H1 (cell line): ENCODE data around the gene COLEC11. TPM values are rescaled to one million over a fixed set of nuclear protein-coding genes. Genes with fewer than 3 reads are reported as not detected.

Experiments
- PHF8 ChIP-seq: fragments of 200-600 bp; sonication (generic); conservative IDR thresholded peaks from 2 replicates; pipeline ENCODE4 v1.7.1; 2012; ENCODE audit warnings: low read depth, mild to moderate bottlenecking, inconsistent platforms, low read length, moderate library complexity
- RAD21 ChIP-seq, 2 experiments: IDR thresholded peaks in 1 of 2; conservative IDR thresholded peaks in 1 of 2; 2 replicates each; pipeline ENCODE4 v1.6.1; 2011; ENCODE audit warnings: low read depth in 2 of 2, low read length in 2 of 2, improper control_type of control experiment in 1 of 2, inconsistent platforms in 1 of 2, mild to moderate bottlenecking in 1 of 2, moderate library complexity in 1 of 2
- polyA plus RNA-seq, 7 experiments: library from polyadenylated mRNA; depleted of rRNA in 3 of 7; stranded (reverse) in 5 of 7; unstranded in 2 of 7; fragments of >200 nt in 5 of 7; fragments of 200-250 nt in 2 of 7; gene quantifications; 1 replicate in 5 of 7; 2 replicates in 1 of 7; 4 replicates in 1 of 7; pipeline versions ENCODE4 v1.2.1 to v1.2.3, GENCODE V29; 2011 to 2013; ENCODE audit warnings: missing spikeins in 2 of 7, mixed read lengths in 2 of 7
- total RNA-seq: library from RNA; stranded (reverse); fragmentation: NEBNext Ultra II Directional; extraction: Animal tissue kit (Norgen Biotek cat#: 25700); gene quantifications from 2 replicates; pipeline ENCODE4 v1.2.1, GENCODE V29; 2021
- TF ChIP-seq, protein P1 (sequence below): fragments of 300-600 bp; sonication (generic); IDR thresholded peaks from 2 replicates; pipeline ENCODE4 v1.7.1; 2012; ENCODE audit warnings: low read length, moderate library complexity, mild to moderate bottlenecking, inconsistent platforms; ENCODE audit not compliant: insufficient replicate concordance
- TF ChIP-seq, protein P2 (sequence below): IDR thresholded peaks from 2 replicates; pipeline ENCODE4 v1.6.1; 2011; ENCODE audit warnings: low read length, improper control_type of control experiment
- TF ChIP-seq, protein P3 (sequence below): IDR thresholded peaks from 2 replicates; pipeline ENCODE4 v1.6.1; 2012; ENCODE audit warnings: low read length, inconsistent platforms

Gene COLEC11
- total and polyA plus RNA-seq, 2 of the 8 experiments (the other 6 are each of a cell fraction or from before 2014, with no cell fraction given): 0.47 to 0.80 TPM

DNA sequence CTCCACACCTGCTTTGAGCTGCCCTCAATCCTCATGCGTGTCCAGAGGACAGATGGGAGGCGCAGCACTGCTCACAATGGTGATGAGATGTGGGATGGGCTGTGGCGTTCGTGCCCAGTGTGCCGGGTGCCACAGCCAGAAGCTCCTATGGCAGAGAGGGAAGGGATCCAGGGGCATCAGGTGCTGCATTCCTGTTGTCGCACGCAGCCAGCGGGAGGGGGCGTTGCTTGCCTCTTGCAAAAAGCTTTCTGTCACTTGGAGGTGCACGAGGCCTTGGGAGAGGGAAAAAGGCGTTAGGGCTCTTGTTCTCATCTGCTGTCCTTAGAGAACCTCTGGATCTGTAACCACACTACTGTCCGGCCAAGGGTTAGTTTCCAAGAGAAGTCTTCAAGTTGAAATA, 33.9 kb downstream of the COLEC11 start (continued):
- TF ChIP-seq, protein P1, sequence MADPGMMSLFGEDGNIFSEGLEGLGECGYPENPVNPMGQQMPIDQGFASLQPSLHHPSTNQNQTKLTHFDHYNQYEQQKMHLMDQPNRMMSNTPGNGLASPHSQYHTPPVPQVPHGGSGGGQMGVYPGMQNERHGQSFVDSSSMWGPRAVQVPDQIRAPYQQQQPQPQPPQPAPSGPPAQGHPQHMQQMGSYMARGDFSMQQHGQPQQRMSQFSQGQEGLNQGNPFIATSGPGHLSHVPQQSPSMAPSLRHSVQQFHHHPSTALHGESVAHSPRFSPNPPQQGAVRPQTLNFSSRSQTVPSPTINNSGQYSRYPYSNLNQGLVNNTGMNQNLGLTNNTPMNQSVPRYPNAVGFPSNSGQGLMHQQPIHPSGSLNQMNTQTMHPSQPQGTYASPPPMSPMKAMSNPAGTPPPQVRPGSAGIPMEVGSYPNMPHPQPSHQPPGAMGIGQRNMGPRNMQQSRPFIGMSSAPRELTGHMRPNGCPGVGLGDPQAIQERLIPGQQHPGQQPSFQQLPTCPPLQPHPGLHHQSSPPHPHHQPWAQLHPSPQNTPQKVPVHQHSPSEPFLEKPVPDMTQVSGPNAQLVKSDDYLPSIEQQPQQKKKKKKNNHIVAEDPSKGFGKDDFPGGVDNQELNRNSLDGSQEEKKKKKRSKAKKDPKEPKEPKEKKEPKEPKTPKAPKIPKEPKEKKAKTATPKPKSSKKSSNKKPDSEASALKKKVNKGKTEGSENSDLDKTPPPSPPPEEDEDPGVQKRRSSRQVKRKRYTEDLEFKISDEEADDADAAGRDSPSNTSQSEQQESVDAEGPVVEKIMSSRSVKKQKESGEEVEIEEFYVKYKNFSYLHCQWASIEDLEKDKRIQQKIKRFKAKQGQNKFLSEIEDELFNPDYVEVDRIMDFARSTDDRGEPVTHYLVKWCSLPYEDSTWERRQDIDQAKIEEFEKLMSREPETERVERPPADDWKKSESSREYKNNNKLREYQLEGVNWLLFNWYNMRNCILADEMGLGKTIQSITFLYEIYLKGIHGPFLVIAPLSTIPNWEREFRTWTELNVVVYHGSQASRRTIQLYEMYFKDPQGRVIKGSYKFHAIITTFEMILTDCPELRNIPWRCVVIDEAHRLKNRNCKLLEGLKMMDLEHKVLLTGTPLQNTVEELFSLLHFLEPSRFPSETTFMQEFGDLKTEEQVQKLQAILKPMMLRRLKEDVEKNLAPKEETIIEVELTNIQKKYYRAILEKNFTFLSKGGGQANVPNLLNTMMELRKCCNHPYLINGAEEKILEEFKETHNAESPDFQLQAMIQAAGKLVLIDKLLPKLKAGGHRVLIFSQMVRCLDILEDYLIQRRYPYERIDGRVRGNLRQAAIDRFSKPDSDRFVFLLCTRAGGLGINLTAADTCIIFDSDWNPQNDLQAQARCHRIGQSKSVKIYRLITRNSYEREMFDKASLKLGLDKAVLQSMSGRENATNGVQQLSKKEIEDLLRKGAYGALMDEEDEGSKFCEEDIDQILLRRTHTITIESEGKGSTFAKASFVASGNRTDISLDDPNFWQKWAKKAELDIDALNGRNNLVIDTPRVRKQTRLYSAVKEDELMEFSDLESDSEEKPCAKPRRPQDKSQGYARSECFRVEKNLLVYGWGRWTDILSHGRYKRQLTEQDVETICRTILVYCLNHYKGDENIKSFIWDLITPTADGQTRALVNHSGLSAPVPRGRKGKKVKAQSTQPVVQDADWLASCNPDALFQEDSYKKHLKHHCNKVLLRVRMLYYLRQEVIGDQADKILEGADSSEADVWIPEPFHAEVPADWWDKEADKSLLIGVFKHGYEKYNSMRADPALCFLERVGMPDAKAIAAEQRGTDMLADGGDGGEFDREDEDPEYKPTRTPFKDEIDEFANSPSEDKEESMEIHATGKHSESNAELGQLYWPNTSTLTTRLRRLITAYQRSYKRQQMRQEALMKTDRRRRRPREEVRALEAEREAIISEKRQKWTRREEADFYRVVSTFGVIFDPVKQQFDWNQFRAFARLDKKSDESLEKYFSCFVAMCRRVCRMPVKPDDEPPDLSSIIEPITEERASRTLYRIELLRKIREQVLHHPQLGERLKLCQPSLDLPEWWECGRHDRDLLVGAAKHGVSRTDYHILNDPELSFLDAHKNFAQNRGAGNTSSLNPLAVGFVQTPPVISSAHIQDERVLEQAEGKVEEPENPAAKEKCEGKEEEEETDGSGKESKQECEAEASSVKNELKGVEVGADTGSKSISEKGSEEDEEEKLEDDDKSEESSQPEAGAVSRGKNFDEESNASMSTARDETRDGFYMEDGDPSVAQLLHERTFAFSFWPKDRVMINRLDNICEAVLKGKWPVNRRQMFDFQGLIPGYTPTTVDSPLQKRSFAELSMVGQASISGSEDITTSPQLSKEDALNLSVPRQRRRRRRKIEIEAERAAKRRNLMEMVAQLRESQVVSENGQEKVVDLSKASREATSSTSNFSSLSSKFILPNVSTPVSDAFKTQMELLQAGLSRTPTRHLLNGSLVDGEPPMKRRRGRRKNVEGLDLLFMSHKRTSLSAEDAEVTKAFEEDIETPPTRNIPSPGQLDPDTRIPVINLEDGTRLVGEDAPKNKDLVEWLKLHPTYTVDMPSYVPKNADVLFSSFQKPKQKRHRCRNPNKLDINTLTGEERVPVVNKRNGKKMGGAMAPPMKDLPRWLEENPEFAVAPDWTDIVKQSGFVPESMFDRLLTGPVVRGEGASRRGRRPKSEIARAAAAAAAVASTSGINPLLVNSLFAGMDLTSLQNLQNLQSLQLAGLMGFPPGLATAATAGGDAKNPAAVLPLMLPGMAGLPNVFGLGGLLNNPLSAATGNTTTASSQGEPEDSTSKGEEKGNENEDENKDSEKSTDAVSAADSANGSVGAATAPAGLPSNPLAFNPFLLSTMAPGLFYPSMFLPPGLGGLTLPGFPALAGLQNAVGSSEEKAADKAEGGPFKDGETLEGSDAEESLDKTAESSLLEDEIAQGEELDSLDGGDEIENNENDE: no peak
- TF ChIP-seq, protein P2, sequence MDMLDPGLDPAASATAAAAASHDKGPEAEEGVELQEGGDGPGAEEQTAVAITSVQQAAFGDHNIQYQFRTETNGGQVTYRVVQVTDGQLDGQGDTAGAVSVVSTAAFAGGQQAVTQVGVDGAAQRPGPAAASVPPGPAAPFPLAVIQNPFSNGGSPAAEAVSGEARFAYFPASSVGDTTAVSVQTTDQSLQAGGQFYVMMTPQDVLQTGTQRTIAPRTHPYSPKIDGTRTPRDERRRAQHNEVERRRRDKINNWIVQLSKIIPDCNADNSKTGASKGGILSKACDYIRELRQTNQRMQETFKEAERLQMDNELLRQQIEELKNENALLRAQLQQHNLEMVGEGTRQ: no peak
- TF ChIP-seq RAD21 (IDR thresholded peaks at IDR 0.05 in 1 of 2, conservative IDR thresholded peaks at IDR 0.05 in 1 of 2; ENCODE audit: low read depth in 2 of 2, low read length in 2 of 2) (peak; percentile 64 to 71), PHF8 (no peak)
- TF ChIP-seq, protein P3, sequence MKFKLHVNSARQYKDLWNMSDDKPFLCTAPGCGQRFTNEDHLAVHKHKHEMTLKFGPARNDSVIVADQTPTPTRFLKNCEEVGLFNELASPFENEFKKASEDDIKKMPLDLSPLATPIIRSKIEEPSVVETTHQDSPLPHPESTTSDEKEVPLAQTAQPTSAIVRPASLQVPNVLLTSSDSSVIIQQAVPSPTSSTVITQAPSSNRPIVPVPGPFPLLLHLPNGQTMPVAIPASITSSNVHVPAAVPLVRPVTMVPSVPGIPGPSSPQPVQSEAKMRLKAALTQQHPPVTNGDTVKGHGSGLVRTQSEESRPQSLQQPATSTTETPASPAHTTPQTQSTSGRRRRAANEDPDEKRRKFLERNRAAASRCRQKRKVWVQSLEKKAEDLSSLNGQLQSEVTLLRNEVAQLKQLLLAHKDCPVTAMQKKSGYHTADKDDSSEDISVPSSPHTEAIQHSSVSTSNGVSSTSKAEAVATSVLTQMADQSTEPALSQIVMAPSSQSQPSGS: no peak
